Stimulated activated CD4-positive, alpha-beta T cell treated with anti-CD3 and anti-CD28 coated beads, Interleukin-15, amount 100 ng/mL, for 24 hours (primary cell): Measurements from ENCODE around the gene DGAT2L6.
"Not testable (repeated sequence)": the region's sequence is repeated elsewhere in the genome, so short reads cannot be mapped to it uniquely, and the experiment has no call there.

Experiments used
- DNase-seq: peaks from one replicate; pipeline ENCODE4 v3.0.0-alpha.2; 2020

The DGAT2L6 gene

GRCh38 chrX:70201732-70202131, 24.4 kb downstream of the DGAT2L6 start:
- DNase-seq: no peak

GRCh38 chrX:70208479-70208878, 31.2 kb downstream of the DGAT2L6 start:
- no peak for DNase-seq

GRCh38 chrX:70209570-70209969, 32.3 kb downstream of the DGAT2L6 start:
- not testable (repeated sequence) for DNase-seq

GRCh38 chrX:70219938-70220764, 42.9 kb downstream of the DGAT2L6 start:
- DNase-seq: no peak

- no peak for DNase-seq
Observed at GRCh38 chrX:70226048-70226447, 48.8 kb downstream of the DGAT2L6 start.

- DNase-seq: no peak
Observed at GRCh38 chrX:70226687-70227086, 49.4 kb downstream of the DGAT2L6 start.

- DNase-seq: no peak
Observed at GRCh38 chrX:70231666-70232065, 54.4 kb downstream of the DGAT2L6 start.

GRCh38 chrX:70234355-70234754, 57.1 kb downstream of the DGAT2L6 start, which contains the start of gene AWAT1:
AWAT1 (plus strand) TSS chrX:70234655; CDS start chrX:70234696, 41 bp downstream.
- no peak for DNase-seq

- DNase-seq: no peak
Observed at GRCh38 chrX:70240751-70241150, 63.5 kb downstream of the DGAT2L6 start.

- no peak for DNase-seq
Observed at GRCh38 chrX:70241501-70241900, 64.2 kb downstream of the DGAT2L6 start.

- not testable (repeated sequence) for DNase-seq
Observed at GRCh38 chrX:70243601-70244000, 66.3 kb downstream of the DGAT2L6 start.

GRCh38 chrX:70244881-70245280, 67.6 kb downstream of the DGAT2L6 start:
- DNase-seq: no peak

GRCh38 chrX:70247252-70247651, 70.0 kb downstream of the DGAT2L6 start:
- no peak for DNase-seq

GRCh38 chrX:70252491-70252890, 75.2 kb downstream of the DGAT2L6 start:
- DNase-seq: no peak

GRCh38 chrX:70253377-70254062, 76.2 kb downstream of the DGAT2L6 start:
- DNase-seq: no peak

GRCh38 chrX:70254063-70254400, 76.7 kb downstream of the DGAT2L6 start:
- DNase-seq: no peak

GRCh38 chrX:70254909-70255308, 77.6 kb downstream of the DGAT2L6 start:
- no peak for DNase-seq
